ENCODE data around the gene ANKRD34C. TPM values are rescaled to one million over a fixed set of nuclear protein-coding genes. Genes with fewer than 3 reads are reported as not detected.

The ANKRD34C gene
- total and polyA plus RNA-seq, 9 of the 15 experiments (the other 6 are each of a cell fraction or from before 2014, with no cell fraction given) = 0.01 TPM; not detected in 8

- no peak for TF ChIP-seq PML (IDR thresholded peaks at IDR 0.05; ENCODE audit: low read length)
- TF ChIP-seq TCF3 (CRISPR knock-in tag; IDR thresholded peaks at IDR 0.05) = no peak; the same call in 1 of the 2 replicates
- TF ChIP-seq GATAD2A (IDR thresholded peaks at IDR 0.05) = no peak
- no peak; the same call in 1 of the 2 replicates for TF ChIP-seq GABPB1 (CRISPR knock-in tag; IDR thresholded peaks at IDR 0.05)
- TF ChIP-seq ATF4 (CRISPR knock-in tag; IDR thresholded peaks at IDR 0.05) = no peak
- TF ChIP-seq ZNF347 (CRISPR knock-in tag; IDR thresholded peaks at IDR 0.05; ENCODE audit: low read depth) = no peak
- TF ChIP-seq NRF1 (conservative IDR thresholded peaks at IDR 0.05 in 1 of 2, IDR thresholded peaks at IDR 0.05 in 1 of 2) = peak; percentile 94 to 95
- TF ChIP-seq RFX5 (IDR thresholded peaks at IDR 0.05; ENCODE audit: low read depth, low read length) = no peak
- TF ChIP-seq ZNF764 (CRISPR knock-in tag; IDR thresholded peaks at IDR 0.05; ENCODE audit: low read depth) = no peak
- no peak for TF ChIP-seq LCOR (CRISPR knock-in tag; IDR thresholded peaks at IDR 0.05)
- no peak for TF ChIP-seq RBM17 (IDR thresholded peaks at IDR 0.05; ENCODE audit: borderline replicate concordance, low read depth, low read length)
- peak; percentile 69 for TF ChIP-seq HNRNPLL (IDR thresholded peaks at IDR 0.05; ENCODE audit: low read depth, low read length, poor library complexity, severe bottlenecking)
- no peak; the same call in 1 of the 2 replicates for TF ChIP-seq NFIC (IDR thresholded peaks at IDR 0.05)
- no peak for TF ChIP-seq SREBF2 (CRISPR knock-in tag; IDR thresholded peaks at IDR 0.05)
- TF ChIP-seq, protein P1, sequence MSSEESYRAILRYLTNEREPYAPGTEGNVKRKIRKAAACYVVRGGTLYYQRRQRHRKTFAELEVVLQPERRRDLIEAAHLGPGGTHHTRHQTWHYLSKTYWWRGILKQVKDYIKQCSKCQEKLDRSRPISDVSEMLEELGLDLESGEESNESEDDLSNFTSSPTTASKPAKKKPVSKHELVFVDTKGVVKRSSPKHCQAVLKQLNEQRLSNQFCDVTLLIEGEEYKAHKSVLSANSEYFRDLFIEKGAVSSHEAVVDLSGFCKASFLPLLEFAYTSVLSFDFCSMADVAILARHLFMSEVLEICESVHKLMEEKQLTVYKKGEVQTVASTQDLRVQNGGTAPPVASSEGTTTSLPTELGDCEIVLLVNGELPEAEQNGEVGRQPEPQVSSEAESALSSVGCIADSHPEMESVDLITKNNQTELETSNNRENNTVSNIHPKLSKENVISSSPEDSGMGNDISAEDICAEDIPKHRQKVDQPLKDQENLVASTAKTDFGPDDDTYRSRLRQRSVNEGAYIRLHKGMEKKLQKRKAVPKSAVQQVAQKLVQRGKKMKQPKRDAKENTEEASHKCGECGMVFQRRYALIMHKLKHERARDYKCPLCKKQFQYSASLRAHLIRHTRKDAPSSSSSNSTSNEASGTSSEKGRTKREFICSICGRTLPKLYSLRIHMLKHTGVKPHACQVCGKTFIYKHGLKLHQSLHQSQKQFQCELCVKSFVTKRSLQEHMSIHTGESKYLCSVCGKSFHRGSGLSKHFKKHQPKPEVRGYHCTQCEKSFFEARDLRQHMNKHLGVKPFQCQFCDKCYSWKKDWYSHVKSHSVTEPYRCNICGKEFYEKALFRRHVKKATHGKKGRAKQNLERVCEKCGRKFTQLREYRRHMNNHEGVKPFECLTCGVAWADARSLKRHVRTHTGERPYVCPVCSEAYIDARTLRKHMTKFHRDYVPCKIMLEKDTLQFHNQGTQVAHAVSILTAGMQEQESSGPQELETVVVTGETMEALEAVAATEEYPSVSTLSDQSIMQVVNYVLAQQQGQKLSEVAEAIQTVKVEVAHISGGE (CRISPR knock-in tag; IDR thresholded peaks at IDR 0.05) = peak; percentile 50 to 73 (median 53); a peak in 4 of 6 replicates
- TF ChIP-seq KLF13 (tag; IDR thresholded peaks at IDR 0.05; ENCODE audit: borderline replicate concordance, low read depth) = no peak
- TF ChIP-seq SUPT5H (IDR thresholded peaks at IDR 0.05) = peak; percentile 77
- TF ChIP-seq SNIP1 (IDR thresholded peaks at IDR 0.05; ENCODE audit: low read depth) = no peak
- TF ChIP-seq KLF10 (CRISPR knock-in tag; IDR thresholded peaks at IDR 0.05) = no peak
- no peak for TF ChIP-seq E2F8 (IDR thresholded peaks at IDR 0.05; ENCODE audit: low read depth, partially characterized antibody)
- no peak for TF ChIP-seq ARID2 (IDR thresholded peaks at IDR 0.05)
These were observed 28.7 kb downstream of the ANKRD34C start, which contains the start of gene TMED3 (continued) for GRCh38 chr15:79310985-79311900.

Data from K562 (cell line).